Measurements from ENCODE around the gene IL1RAPL1. TPM values are rescaled to one million over a fixed set of nuclear protein-coding genes. Genes with fewer than 3 reads are reported as not detected.
"Not testable (repeated sequence)": the region's sequence is repeated elsewhere in the genome, so short reads cannot be mapped to it uniquely, and the experiment has no call there.

Gene IL1RAPL1
- total RNA-seq, 2 donors from 2014 or later, result 0.18 to 0.31 TPM

DNA sequence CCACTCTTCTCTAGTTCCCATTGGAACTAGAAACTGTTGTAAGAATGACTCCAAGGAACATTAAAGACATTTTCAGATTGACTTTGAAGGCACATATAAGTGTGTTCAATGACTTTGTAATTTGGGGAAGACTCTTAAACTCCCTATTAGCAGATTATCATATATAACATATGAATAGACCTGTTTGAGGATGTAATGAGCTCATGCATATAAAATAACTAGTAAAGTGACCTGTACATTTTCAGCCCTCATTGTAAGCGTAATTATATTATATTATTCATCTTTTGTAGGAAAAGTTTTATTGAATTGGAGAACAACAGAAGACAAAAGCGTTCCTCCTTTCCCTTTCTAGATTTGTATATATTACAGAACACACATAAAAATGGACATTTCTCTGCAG lies 455.1 kb downstream of the IL1RAPL1 start:
- DNase-seq (no peak), ATAC-seq (no peak)
- intact Hi-C loops (cut with DNase I, micrococcal nuclease), result no loop called here

DNA sequence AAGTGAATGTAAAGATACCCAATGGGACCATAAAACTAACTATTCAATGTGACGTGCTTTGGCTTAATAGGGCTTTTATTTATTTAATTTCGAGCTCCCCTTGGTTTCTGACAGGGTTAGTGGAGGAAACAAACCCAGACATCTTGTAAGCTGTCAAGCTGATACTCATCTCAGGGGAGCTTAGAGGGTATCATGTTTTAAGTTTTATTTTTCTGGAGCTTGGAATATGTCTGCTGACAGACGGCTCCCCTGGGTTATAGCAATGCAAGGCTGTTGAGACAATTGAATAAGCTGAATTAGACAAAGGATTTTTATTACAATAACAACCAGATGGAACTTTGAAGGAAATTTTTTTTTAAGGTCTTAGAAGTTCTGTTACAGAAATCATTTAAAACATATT lies 456.5 kb downstream of the IL1RAPL1 start:
- DNase-seq, result no peak
- intact Hi-C loops (cut with DNase I, micrococcal nuclease), result no loop called here
- no peak for ATAC-seq

DNA sequence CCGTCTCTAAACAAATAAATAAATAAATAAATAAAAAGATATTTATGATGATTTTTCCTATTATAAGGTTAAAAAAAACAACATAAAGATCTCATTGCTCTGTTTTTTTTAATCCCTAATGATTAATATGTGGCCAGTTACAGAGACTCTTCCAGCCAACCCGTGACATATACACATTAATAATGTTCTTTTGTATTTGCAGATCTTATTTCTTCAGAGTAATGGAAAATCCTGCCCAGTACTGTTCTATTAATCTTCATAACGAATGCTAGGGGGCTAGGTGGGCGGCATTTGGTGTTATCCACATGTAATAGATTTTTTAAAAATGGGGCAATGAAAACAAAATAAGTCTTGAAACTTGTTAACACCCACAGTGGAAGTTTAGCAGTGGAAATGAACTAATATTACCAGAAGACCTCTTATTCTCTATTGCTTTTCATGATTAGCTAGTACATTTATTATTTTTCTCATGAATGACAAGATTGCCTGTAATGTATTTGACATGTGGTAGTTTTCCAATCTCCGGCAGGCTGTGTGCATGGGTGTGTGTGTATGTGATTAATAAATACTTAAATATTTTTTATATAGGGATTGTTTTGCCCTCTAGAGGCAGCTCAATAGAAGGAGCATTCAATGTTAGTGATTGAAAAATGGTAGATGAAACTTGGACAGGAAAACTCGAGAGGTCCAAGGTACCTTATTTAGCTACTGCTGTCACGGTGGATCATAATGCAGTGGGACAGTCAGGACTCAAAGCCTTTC lies 457.4 kb downstream of the IL1RAPL1 start:
- no peak for ATAC-seq
- intact Hi-C loops (cut with DNase I, micrococcal nuclease), result no loop called here
- no peak for DNase-seq

DNA sequence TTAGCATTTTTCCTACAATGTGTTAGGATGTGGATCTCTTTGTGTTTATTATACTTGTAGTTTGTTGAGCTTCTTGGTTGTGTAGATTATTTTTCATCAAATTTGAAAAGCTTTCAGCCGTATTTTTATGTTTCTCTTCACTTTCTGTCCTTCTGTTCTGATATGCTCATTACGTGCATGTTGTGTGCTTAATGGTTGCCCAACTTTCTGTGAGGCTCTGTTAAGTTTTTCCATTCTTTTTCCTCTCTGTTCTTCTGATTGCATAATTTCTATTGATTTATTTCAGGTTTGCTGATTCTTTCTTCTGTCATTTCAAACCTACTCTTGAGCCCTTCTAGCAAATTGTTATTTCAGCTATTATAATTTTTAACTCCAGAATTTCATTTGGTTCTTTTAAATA lies 478.2 kb downstream of the IL1RAPL1 start:
- ATAC-seq, result no peak
- DNase-seq, result no peak

DNA sequence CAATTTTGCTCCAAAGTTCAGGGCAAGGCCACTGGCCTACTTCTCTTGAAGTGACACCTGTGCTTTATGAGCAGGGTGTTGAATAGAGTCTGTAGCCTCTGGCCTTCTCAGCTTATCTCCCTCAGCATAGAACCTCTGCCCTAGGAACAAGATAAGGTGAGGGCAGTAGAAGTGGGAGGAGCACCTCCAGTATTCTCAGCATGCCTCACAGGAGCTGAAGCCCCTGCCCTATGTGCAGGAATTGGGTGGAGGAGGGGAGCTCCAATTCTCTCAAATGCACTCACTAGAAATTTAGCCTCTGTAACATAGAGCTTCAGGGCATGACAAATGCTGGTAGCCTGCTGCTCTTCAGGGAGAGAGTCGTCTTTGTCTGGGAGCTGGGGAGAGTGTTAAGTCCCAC lies 479.3 kb downstream of the IL1RAPL1 start:
- no peak for DNase-seq

More for the DNA sequence above, 478.2 kb downstream of the IL1RAPL1 start:
- intact Hi-C loops (cut with DNase I, micrococcal nuclease), result no loop called here

DNA sequence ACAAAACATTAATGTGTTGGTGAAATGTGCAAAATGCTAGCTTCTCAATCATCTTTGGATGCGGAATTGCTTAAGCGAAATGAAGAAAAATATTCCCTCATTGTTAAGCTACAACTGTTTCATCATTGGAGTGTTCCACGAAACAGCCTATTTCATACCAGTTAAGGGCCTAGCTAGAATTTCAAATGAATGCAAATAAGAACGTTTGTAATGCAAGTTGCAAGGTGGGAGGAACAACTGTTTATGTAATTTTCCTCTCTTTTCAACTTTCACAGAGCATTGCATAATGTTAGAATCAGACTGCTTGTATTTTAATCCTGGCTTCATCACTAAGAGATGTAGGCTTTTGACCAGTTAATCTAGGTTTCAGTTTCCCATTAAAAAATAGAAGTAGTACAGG lies 480.1 kb downstream of the IL1RAPL1 start:
- DNase-seq, result no peak
- intact Hi-C loops (cut with DNase I, micrococcal nuclease), result no loop called here
- ATAC-seq, result no peak

More for the DNA sequence above, 479.3 kb downstream of the IL1RAPL1 start:
- ATAC-seq, result no peak
- intact Hi-C loops (cut with DNase I, micrococcal nuclease), result no loop called here

DNA sequence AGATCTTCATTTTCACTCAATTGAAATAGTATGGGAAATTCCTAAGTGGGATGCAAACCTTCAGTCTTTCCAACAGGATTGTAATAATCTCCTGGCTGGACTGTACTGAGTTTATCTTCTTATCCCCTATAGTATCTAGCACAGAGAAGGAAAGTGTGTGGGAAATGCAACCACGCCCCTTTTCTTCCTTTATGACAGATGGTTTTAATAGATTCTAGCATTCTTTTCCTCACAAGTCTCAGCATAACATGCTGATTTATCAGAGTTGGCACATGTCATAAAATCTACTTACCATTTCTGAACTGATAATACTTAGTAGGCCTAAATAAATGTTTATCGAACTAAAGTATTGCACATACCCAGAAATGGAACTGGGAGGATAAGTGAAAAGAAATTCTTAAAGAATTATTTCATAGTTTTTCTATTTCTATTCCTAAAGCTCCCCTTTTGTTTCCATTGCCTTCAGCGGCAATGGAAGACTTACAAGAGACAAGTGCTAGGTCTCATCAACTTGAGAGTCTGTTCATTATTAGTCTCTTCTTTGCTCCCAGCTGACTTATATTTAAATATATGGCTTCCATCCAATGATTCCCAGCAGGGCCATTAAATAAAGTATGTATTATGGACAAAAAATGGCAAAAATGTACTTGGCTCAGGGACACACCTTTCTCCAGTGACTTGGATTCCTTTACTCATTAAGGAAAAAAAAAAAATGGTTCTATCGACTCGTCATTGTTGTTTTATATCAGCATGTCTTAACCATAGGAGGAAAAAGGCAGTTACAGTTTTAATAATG lies 484.5 kb downstream of the IL1RAPL1 start:
- intact Hi-C loops (cut with DNase I, micrococcal nuclease), result no loop called here
- DNase-seq (no peak), ATAC-seq (no peak)

DNA sequence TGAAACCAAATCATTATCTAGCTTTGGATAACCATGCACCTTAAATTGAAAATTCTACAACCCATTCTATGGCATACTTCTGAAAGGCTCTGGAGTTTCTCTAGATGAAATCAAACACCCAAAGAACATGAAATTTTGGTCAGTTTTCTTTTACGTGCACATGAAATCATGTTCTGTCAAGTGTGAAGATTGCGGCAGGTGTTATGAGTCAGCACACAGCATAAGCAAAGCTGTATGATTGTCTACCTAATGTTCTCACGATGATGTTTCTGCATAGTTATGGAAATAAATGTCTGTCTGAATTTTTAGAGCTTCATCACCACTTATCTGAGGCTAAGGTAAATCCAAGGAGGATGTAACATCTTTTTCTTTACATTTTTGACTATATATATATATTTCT lies 495.3 kb downstream of the IL1RAPL1 start:
- intact Hi-C loops (cut with DNase I, micrococcal nuclease), result no loop called here
- ATAC-seq (no peak), DNase-seq (no peak)

DNA sequence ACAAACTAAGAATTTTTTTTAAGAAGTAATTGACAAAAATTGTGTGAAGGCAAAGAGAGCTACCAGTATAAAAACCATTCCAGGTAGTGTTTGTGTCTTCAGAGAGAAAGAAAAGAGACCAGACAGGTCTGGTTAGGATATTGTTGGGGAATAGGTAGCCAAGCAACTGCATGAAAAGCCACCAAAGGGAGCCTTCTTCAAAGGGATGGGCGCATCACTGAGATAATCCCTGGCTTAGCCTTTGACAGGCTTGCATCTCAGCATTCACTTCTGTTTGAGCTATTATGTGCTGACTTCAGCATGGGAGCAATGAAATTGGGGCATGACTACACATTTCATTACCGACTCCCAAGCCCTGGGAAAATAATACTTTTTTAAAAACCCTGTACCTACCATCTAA lies 496.6 kb downstream of the IL1RAPL1 start:
- no peak for ATAC-seq
- no peak for DNase-seq
- intact Hi-C loops (cut with DNase I, micrococcal nuclease), result no loop called here

DNA sequence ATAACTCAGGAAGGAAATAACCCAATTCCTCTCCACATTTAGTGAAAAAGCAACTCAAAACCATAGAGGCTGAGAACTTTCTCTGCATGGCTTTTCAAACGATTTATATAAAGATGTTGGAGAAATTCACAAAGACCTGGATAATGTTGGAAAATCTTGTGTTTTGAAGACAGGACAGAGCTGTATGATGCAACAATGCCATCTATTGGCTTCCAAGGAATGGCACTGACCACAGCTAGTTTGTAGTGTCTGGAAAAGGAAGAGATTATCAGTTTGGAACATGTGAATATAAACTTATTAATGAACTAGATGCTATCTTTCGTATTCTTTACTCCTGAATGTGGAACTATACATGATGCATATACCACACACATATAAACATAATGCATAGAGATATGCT lies 503.6 kb downstream of the IL1RAPL1 start:
- ATAC-seq, result no peak
- no peak for DNase-seq
- intact Hi-C loops (cut with DNase I, micrococcal nuclease), result no loop called here

DNA sequence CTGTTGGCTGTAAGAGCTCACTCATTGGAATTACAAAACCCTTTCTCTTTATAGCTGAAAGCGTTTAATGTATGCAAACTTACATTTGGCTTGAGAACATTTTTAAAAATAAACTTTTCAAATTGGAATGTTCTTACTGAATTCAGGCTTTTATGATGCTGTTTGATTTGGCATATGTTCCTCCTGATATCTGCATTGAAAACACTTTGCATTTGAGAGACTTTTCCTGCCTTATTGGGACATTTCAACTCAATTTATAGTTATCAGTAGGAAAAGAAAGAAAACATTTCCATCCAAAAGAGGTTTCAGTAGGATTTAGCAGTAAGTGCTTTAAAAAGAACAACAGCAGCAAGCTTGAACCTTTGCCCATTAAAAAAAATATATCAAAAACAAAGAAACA lies 520.0 kb downstream of the IL1RAPL1 start:
- no peak for ATAC-seq
- DNase-seq, result no peak
- intact Hi-C loops (cut with DNase I, micrococcal nuclease), result no loop called here

DNA sequence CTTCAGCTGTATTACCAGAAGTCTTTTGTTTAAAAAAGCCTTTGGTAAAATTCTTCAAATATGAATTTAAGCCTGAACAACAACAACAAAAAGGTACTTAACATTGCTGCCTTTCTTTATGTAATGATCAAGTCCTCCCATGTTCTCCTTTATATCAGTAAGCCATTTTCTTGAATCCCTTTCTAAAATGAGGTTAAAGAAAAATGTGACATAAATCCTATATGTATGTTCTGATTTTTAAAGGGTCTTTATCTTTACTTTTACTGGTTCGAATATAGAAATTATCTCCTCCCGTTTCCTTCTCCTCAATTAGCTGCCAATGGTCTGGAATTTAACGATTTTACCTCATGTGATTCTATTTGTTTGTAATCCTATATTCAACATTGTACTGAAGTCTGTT lies 522.8 kb downstream of the IL1RAPL1 start:
- ATAC-seq, result no peak
- intact Hi-C loops (cut with DNase I, micrococcal nuclease), result no loop called here
- DNase-seq, result no peak

DNA sequence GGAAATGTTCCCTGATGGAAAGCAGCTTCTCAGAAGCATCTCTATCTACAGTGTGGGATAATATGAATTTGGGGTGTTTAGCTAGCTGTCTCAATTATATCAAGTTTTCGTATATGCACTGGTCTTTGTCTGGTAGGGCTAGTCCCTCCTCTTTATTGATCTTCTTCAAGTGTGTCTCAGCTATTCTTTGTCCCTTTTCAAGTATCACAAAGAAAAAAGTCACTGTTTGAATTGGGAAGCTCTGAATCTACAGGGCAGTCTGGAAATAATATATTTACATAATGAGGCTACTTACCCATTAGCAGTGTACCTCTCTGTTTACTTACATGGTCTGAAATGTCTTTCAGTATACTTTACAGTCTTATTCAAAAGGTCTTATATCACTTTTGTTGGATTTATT lies 526.0 kb downstream of the IL1RAPL1 start:
- ATAC-seq (no peak), DNase-seq (no peak)
- intact Hi-C loops (cut with DNase I, micrococcal nuclease), result no loop called here

DNA sequence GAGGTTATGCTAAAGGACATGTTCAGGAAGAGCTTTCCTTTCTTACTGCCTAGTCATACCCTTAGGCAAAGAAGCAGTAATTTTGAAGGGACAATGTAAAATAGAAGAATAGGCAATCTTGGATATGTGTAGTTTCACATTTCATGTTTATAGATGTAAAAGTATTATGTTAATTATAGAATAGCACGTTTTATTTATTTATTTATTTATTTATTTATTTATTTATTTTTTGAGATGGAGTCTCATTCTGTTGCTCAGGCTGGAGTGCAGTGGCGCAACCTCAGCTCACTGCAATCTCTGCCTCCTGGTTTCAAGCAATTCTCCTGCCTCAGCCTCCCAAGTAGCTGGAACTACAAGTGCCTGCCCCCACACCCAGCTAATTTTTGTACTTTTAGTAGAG lies 535.6 kb downstream of the IL1RAPL1 start:
- ATAC-seq; intact Hi-C loops (cut with DNase I, micrococcal nuclease); DNase-seq: not testable (repeated sequence)

DNA sequence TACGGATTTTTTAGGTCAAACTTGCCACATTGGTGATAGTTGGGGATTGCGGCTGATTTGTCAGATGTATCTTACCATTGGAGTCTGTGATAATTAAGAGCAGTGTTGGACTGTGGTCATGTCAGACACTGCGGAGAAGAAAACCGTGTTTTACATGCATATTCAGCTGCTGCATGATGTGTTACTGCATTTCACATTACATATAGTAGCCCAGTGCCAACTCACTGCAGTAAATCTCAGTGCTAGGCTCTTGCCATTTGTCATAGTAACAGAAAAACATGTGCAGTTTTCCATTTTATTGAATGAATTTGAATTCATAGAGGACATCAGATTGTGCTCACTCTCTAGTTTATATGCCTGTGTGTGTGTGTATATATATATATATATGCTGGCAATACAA lies 543.7 kb downstream of the IL1RAPL1 start:
- intact Hi-C loops (cut with DNase I, micrococcal nuclease), result no loop called here
- ATAC-seq (no peak), DNase-seq (no peak)

DNA sequence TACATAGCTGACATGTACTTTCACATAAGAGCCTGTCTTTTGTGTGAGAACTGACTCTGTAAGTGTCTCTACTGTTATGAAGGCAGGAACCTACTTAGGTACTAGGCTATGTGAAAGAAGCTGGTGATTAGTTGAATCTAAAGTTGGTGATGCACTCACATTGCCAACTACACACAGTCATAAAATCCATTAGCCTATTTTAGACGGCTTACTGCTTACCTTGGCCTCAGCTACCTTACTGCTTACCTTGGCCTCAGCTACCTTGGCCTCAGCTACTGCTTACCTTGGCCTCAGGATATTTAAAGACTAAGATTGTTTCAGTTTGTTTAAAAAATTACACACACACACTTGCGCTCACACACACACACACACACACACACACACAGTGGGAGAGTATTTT lies 549.7 kb downstream of the IL1RAPL1 start:
- no peak for DNase-seq
- ATAC-seq, result no peak
- intact Hi-C loops (cut with DNase I, micrococcal nuclease), result no loop called here

DNA sequence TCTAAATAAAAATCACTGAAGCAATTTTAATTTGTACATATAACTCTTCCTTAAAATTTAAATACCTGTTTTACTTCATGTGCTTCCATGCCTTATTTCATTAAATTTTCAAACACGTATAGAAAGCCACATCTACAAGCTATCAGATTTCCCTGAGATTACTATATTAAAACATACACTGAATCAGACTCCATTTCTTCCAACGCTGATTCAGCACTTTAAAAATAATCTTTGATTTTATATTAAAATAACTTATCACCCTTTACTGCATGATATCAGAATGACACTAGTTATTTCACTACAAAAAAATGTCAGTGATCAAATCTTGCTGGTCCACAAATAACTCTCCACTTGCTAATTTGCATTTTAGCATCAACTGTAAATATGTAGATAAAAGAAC lies 550.8 kb downstream of the IL1RAPL1 start:
- DNase-seq, result no peak
- intact Hi-C loops (cut with DNase I, micrococcal nuclease), result no loop called here
- ATAC-seq, result no peak

DNA sequence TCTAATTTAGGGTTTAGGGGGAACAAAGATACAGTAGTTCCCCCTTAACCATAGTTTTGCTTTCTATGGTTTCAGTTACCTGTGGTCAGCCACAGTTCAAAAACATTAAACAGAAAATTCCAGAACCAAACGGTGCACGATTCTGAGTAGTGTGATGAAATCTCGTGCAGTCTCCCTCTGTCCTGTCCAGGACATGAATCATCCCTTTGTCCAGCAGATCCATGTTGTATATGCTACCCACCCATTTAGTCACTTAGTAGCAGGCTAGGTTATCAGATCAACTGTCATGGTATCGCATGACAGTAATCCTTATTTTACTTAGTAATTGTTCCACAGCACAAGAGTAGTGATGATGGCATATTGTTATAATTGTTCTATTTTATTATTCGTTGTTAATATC lies 556.1 kb downstream of the IL1RAPL1 start:
- ATAC-seq (no peak), DNase-seq (no peak)
- intact Hi-C loops (cut with DNase I, micrococcal nuclease), result no loop called here

DNA sequence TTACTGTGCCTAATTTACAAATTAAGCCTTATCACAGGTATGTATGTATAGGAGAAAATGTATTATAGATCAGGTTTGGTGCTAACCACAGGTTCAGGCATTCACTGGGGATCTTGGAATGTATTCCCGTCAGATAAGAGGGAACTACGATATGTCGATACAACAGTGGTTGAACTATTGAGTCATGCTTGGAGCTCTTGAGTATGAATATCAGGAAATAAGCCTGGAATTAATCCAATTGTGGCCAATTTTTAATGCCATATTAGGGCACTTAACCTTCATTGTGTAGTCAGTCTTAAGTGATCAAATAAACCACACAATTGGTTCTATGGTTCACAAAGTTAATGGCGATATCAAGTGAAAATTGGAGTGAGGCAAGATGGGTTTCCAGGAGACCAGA lies 556.5 kb downstream of the IL1RAPL1 start:
- DNase-seq, result no peak
- no peak for ATAC-seq
- intact Hi-C loops (cut with DNase I, micrococcal nuclease), result no loop called here

DNA sequence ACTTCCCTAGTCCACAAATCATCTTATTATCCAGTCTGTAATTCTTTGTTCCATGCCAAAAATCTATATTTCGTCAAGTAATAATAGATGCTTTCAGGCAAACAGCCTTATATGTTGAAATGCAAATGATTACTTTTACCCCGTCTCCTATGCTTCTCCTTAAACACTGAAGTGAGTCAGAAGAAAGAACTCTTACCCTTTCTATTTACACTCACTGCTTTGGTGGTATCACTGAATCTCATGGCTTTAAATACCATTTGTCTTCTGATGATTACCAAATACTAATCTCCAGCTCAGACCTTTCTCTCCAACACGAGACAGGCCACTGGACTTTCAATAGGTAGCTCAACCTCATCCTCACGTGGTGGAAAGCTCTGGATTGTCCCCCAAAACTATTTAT lies 558.1 kb downstream of the IL1RAPL1 start:
- intact Hi-C loops (cut with DNase I, micrococcal nuclease), result no loop called here
- DNase-seq, result no peak
- no peak for ATAC-seq

DNA sequence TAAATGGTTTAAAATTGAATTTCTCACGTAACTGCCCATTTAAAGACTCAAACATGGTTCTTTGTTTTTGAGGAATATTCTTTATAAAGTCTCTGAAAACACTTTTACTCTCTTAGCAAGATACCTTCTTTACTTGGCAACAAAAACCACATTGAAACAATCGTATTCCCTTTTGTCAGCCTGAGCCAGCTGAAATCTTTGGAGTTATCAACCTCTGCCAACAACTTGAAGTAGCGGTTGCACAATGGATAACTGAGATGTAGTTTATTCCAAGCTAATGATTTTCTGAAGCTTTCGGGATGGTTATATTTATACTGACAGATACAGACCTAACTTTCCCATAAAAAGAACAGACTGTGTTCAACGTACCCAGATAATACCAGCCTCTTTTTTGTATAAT lies 561.3 kb downstream of the IL1RAPL1 start:
- no peak for DNase-seq
- intact Hi-C loops (cut with DNase I, micrococcal nuclease), result no loop called here
- no peak for ATAC-seq

Measured in left colon (tissue), 2 donors.